IMR-90 (cell line): ENCODE data around the gene HIPK3. TPM values are rescaled to one million over a fixed set of nuclear protein-coding genes. Genes with fewer than 3 reads are reported as not detected.

Source experiments
- ATAC-seq: fragments of 200-7000 bp; cut with Tn5 transposase; 2 replicates; pipeline ENCODE4 v1.9.1; 2020; ENCODE audit warnings: low read depth, mild to moderate bottlenecking, moderate library complexity
- BruUV-seq: library from RNA; stranded (reverse); fragments of 400-500 nt; replicated peaks from 2 replicates; lab custom pipeline; 2021; lab: Mats Ljungman, UMichigan
- CTCF ChIA-PET: fragments of 300-600 bp; formaldehyde crosslinking; extraction: SDS; loops from one replicate; lab custom pipeline; 2021; ENCODE audit warnings: antibody characterized with exemption; lab: Yijun Ruan, JAX
- POLR2A ChIA-PET: fragments of 300-600 bp; sonication (Branson Sonifier 250); formaldehyde crosslinking; loops from one replicate; lab custom pipeline; 2022; ENCODE audit warnings: antibody characterized with exemption; ENCODE audit not compliant: unreplicated experiment; lab: Charles Lee
- DNase-seq: peaks from one replicate; pipeline ENCODE4 v3.0.0; 2013
- H2AFZ ChIP-seq: replicated peaks from 2 replicates; pipeline ENCODE3; 2013; ENCODE audit warnings: low read length, mild to moderate bottlenecking; ENCODE audit not compliant: poor library complexity
- H2AK5ac ChIP-seq: 2 replicates; pipeline ENCODE4 v1.6.1; 2013; ENCODE audit warnings: low read depth, low read length, inconsistent platforms
- H2AK9ac ChIP-seq: replicated peaks from 2 replicates; pipeline ENCODE3; 2013; ENCODE audit warnings: mild to moderate bottlenecking, low read depth, low read length, moderate library complexity; ENCODE audit not compliant: poor library complexity
- H2BK120ac ChIP-seq: 2 replicates; pipeline ENCODE4 v1.6.1; 2013; ENCODE audit warnings: low read depth, low read length, inconsistent platforms
- H2BK15ac ChIP-seq: 3 replicates; pipeline ENCODE4 v1.6.1; 2013; ENCODE audit warnings: low read depth, low read length, inconsistent platforms
- H2BK20ac ChIP-seq: 2 replicates; pipeline ENCODE4 v1.6.1; 2013; ENCODE audit warnings: low read depth, mild to moderate bottlenecking, inconsistent platforms, low read length, moderate library complexity
- H2BK5ac ChIP-seq: 2 replicates; pipeline ENCODE4 v1.6.1; 2013; ENCODE audit warnings: mild to moderate bottlenecking, low read depth, low read length, inconsistent platforms; ENCODE audit not compliant: poor library complexity, severe bottlenecking
- H3K14ac ChIP-seq: replicated peaks from 2 replicates; pipeline ENCODE4 v1.6.1; 2013; ENCODE audit warnings: low read depth, low read length, inconsistent platforms
- H3K18ac ChIP-seq: 2 replicates; pipeline ENCODE4 v1.6.1; 2013; ENCODE audit warnings: low read depth, low read length, control low read depth
- H3K23ac ChIP-seq: 2 replicates; pipeline ENCODE4 v1.6.1; 2013; ENCODE audit warnings: low read depth, low read length, inconsistent platforms
- H3K27ac ChIP-seq: 2 replicates; pipeline ENCODE4 v1.5.1; 2013; ENCODE audit warnings: mild to moderate bottlenecking, control low read depth, low read length; ENCODE audit not compliant: insufficient read depth
- H3K27me3 ChIP-seq: 2 replicates; pipeline ENCODE4 v1.6.1; 2013; ENCODE audit warnings: low read length; ENCODE audit not compliant: control insufficient read depth, insufficient read depth
- H3K36me3 ChIP-seq: 2 replicates; pipeline ENCODE4 v1.6.1; 2013; ENCODE audit warnings: low read length, mixed read lengths; ENCODE audit not compliant: control insufficient read depth, insufficient read depth
- H3K4ac ChIP-seq: 2 replicates; pipeline ENCODE4 v1.6.1; 2013; ENCODE audit warnings: low read depth, low read length, inconsistent platforms
- H3K4me1 ChIP-seq: 2 replicates; pipeline ENCODE4 v1.6.1; 2013; ENCODE audit warnings: low read length, mixed read lengths; ENCODE audit not compliant: control insufficient read depth, insufficient read depth
- H3K4me2 ChIP-seq: 2 replicates; pipeline ENCODE4 v1.6.1; 2013; ENCODE audit warnings: low read depth, mild to moderate bottlenecking, control low read depth, low read length, moderate library complexity
- H3K4me3 ChIP-seq: 2 replicates; pipeline ENCODE4 v1.5.1; 2013; ENCODE audit warnings: low read depth, mild to moderate bottlenecking, control low read depth, low read length, moderate library complexity; ENCODE audit not compliant: insufficient read depth
- H3K56ac ChIP-seq: 2 replicates; pipeline ENCODE4 v1.6.1; 2013; ENCODE audit warnings: low read length, inconsistent platforms; ENCODE audit not compliant: insufficient read depth; ENCODE audit errors: extremely low read depth
- H3K79me1 ChIP-seq, 2 experiments: 2 replicates each; pipeline ENCODE4 v1.6.1; 2013; ENCODE audit warnings: low read length in 2 of 2, inconsistent platforms in 1 of 2, low read depth in 1 of 2
- H3K9ac ChIP-seq: 2 replicates; pipeline ENCODE4 v1.6.1; 2013; ENCODE audit warnings: low read depth, low read length, control low read depth
- H3K9me1 ChIP-seq: 2 replicates; pipeline ENCODE4 v1.6.1; 2013; ENCODE audit warnings: low read length, inconsistent platforms; ENCODE audit not compliant: insufficient read depth
- H3K9me3 ChIP-seq: 2 replicates; pipeline ENCODE4 v1.6.1; 2013; ENCODE audit warnings: low read length; ENCODE audit not compliant: control insufficient read depth, insufficient read depth
- H4K20me1 ChIP-seq: 2 replicates; pipeline ENCODE4 v1.6.1; 2013; ENCODE audit warnings: low read length, inconsistent platforms; ENCODE audit not compliant: insufficient read depth
- H4K5ac ChIP-seq: 2 replicates; pipeline ENCODE4 v1.6.1; 2013; ENCODE audit warnings: mild to moderate bottlenecking, low read depth, low read length, control low read depth
- H4K8ac ChIP-seq, 2 experiments: 2 replicates each; pipeline ENCODE4 v1.6.1; 2013; ENCODE audit warnings: low read depth in 2 of 2, low read length in 2 of 2, control low read depth in 1 of 2, inconsistent platforms in 1 of 2
- H4K91ac ChIP-seq: 2 replicates; pipeline ENCODE4 v1.6.1; 2013; ENCODE audit warnings: low read depth, low read length, inconsistent platforms; ENCODE audit not compliant: insufficient read depth
- NFE2L2 ChIP-seq: fragments of 150-350 bp; IDR thresholded peaks from 2 replicates; pipeline ENCODE4 v1.6.1; 2016; ENCODE audit warnings: low read depth, mild to moderate bottlenecking, low read length
- RFX5 ChIP-seq: IDR thresholded peaks from 2 replicates; pipeline ENCODE4 v1.8.0; 2012; ENCODE audit warnings: low read depth, mild to moderate bottlenecking, low read length, moderate library complexity
- WGBS, 2 experiments: methylation state at CpG; one replicate each; pipeline versions ENCODE4 v1.1.5 to v1.1.7; 2013; ENCODE audit warnings: missing lambda C conversion rate in 2 of 2; ENCODE audit not compliant: insufficient read length in 1 of 2; ENCODE audit errors: extremely low coverage in 2 of 2; 5-methylcytosine and 5-hydroxymethylcytosine counted together
- dilution Hi-C: fragments of 300-500 bp; cut with HindIII; formaldehyde crosslinking; loops from one replicate; pipeline ENCODE4 v1.14.3; 2018; ENCODE audit warnings: low sequenced_read_pairs; ENCODE audit not compliant: unreplicated experiment
- in situ Hi-C: fragments of 300-500 bp; cut with MboI; formaldehyde crosslinking; loops from 3 replicates; pipeline ENCODE4 v1.14.3; 2019; ENCODE audit warnings: low sequenced_read_pairs, inconsistent platforms, mixed read lengths
- intact Hi-C: fragments of 100-400 bp; cut with micrococcal nuclease; formaldehyde crosslinking; loops from 2 replicates; pipeline ENCODE4 v1.10.0; 2022
- polyA plus RNA-seq, 3 experiments: library from polyadenylated mRNA; depleted of rRNA; stranded (reverse); fragments of >200 nt; gene quantifications; 2 replicates each; pipeline ENCODE4 v1.2.3, GENCODE V29; 2012; ENCODE audit warnings: low replicate concordance in 1 of 3
- total RNA-seq: library from RNA; depleted of rRNA; stranded (reverse); fragments of >200 nt; gene quantifications from 2 replicates; pipeline ENCODE4 v1.2.3, GENCODE V29; 2012

Gene HIPK3
- total and polyA plus RNA-seq, 2 of the 4 experiments (the other 2 are of a cell fraction) = 8.3 to 103 TPM

DNA sequence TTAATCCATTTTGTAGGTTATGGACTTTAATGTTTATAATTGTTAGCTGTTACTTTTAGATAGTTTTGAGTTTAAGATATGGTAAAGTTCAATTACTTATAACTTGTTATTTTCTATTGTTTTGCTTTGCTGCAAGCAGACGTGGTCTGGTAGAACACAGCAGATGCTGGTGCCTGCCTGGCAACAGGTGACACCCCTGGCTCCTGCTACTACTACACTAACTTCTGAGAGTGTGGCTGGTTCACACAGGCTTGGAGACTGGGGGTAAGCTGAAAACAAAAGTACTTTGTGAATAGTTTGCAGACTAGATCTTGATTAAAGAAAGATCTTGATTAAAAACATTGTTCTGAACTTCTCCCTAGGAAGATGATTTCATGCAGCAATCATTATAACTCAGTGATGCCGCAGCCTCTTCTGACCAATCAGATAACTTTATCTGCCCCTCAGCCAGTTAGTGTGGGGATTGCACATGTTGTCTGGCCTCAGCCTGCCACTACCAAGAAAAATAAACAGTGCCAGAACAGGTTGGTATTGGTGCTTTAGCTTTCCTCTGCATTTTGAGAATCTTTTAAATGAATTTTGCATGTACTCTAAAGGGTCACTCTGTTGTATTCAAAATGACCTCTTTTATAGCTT lies 90.4 kb downstream of the HIPK3 start:
- intact Hi-C loops = loop anchor here (10.0 kb wide), 1 partner anchor 393 kb away; no protein-coding TSS in a partner anchor

More for the DNA sequence above, 90.4 kb downstream of the HIPK3 start:
- dilution Hi-C loops = no loop called here
- Histone ChIP-seq H3K4ac (no peak overlapping the region), H4K8ac (no peak overlapping the region), H3K14ac (no peak overlapping the region), H3K56ac (no peak overlapping the region), H3K4me3 (no peak overlapping the region), H2BK5ac (no peak overlapping the region), H3K9ac (no peak overlapping the region), H3K18ac (no peak overlapping the region), H3K36me3 (peaks cover 49% of the 10 kb centered on the region), H3K4me1 (no peaks in the 10 kb centered on the region), H2BK20ac (no peak overlapping the region), H3K27me3 (no peaks in the 10 kb centered on the region), H3K9me3 (no peaks in the 10 kb centered on the region), H2AFZ (no peak overlapping the region), H3K27ac (no peak overlapping the region), H3K4me2 (no peak overlapping the region), H2BK15ac (no peak overlapping the region), H2AK9ac (no peak overlapping the region), H4K5ac (no peak overlapping the region), H4K20me1 (peaks cover 3% of the 10 kb centered on the region; the same call in 1 of the 2 replicates), H2AK5ac (no peak overlapping the region), H3K9me1 (no peaks in the 10 kb centered on the region), H4K91ac (no peak overlapping the region), H2BK120ac (no peak overlapping the region), H3K23ac (no peak overlapping the region), H3K79me1 (peaks cover 9 to 27% of the 10 kb centered on the region in 2 experiments; a peak in 3 of 4 replicates)
- TF ChIP-seq RFX5 = peak; percentile 90
- TF ChIP-seq NFE2L2 = no peak
- ChIA-PET POLR2A (no interaction called here), CTCF (interaction anchor here (0.8 kb wide), 1 partner anchor 167 kb away, joined by 5 read pairs; no protein-coding TSS in a partner anchor)
- no TSS peak for BruUV-seq
- ATAC-seq = peak; percentile 29; the same call in 1 of the 2 replicates
- in situ Hi-C loops = no loop called here
- DNase-seq = no peak
- WGBS, 2 experiments = no CpG with 5 or more reads among the region's 2 CpGs
